Astrocyte of the spinal cord (primary cell): Measurements from ENCODE around the gene TNFSF13.

ENCODE experiments used
- DNase-seq: peaks from one replicate; pipeline ENCODE4 v3.0.0; 2011; ENCODE audit warnings: low read depth, low spot score
- H3K4me3 ChIP-seq: 2 replicates; pipeline ENCODE4 v1.5.1; 2011; ENCODE audit warnings: low read depth, mild to moderate bottlenecking, low read length, moderate library complexity
- in situ Hi-C: cut with HindIII; loops from 2 replicates; pipeline ENCODE4 v1.10.0; 2017; ENCODE audit warnings: low sequenced_read_pairs
- TF ChIP-seq, protein P1 (sequence below): IDR thresholded peaks from 2 replicates; pipeline ENCODE4 v1.5.1; 2012; ENCODE audit warnings: low read depth, mild to moderate bottlenecking, low read length, inconsistent platforms

The TNFSF13 gene

DNA sequence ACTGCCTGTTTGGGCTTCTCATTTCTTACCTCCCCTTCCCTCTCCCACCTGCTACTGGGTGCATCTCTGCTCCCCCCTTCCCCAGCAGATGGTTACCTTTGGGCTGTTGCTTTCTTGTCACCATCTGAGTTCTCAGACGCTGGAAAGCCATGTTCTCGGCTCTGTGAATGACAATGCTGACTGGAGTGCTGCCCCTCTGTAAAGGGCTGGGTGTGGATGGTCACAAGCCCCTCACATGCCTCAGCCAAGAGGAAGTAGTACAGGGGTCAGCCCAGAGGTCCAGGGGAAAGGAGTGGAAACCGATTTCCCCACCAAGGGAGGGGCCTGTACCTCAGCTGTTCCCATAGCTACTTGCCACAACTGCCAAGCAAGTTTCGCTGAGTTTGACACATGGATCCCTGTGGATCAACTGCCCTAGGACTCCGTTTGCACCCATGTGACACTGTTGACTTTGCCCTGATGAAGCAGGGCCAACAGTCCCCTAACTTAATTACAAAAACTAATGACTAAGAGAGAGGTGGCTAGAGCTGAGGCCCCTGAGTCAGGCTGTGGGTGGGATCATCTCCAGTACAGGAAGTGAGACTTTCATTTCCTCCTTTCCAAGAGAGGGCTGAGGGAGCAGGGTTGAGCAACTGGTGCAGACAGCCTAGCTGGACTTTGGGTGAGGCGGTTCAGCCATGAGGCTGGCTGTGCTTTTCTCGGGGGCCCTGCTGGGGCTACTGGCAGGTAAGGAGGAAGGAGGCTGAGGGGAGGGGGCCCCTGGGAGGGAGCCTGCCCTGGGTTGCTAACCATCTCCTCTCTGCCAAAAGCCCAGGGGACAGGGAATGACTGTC lies 20.7 kb downstream of the TNFSF13 start, which contains the start of gene CD68:
CD68 (plus strand) TSS at position 638 of the 833 bp plus-strand sequence; CDS start at position 678, 40 bp downstream.
- in situ Hi-C loops = no loop called here
- no peak within 1 kb of the TSS for H3K4me3 ChIP-seq
- TF ChIP-seq, protein P1, sequence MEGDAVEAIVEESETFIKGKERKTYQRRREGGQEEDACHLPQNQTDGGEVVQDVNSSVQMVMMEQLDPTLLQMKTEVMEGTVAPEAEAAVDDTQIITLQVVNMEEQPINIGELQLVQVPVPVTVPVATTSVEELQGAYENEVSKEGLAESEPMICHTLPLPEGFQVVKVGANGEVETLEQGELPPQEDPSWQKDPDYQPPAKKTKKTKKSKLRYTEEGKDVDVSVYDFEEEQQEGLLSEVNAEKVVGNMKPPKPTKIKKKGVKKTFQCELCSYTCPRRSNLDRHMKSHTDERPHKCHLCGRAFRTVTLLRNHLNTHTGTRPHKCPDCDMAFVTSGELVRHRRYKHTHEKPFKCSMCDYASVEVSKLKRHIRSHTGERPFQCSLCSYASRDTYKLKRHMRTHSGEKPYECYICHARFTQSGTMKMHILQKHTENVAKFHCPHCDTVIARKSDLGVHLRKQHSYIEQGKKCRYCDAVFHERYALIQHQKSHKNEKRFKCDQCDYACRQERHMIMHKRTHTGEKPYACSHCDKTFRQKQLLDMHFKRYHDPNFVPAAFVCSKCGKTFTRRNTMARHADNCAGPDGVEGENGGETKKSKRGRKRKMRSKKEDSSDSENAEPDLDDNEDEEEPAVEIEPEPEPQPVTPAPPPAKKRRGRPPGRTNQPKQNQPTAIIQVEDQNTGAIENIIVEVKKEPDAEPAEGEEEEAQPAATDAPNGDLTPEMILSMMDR = no peak
- DNase-seq = peak; percentile 82

DNA sequence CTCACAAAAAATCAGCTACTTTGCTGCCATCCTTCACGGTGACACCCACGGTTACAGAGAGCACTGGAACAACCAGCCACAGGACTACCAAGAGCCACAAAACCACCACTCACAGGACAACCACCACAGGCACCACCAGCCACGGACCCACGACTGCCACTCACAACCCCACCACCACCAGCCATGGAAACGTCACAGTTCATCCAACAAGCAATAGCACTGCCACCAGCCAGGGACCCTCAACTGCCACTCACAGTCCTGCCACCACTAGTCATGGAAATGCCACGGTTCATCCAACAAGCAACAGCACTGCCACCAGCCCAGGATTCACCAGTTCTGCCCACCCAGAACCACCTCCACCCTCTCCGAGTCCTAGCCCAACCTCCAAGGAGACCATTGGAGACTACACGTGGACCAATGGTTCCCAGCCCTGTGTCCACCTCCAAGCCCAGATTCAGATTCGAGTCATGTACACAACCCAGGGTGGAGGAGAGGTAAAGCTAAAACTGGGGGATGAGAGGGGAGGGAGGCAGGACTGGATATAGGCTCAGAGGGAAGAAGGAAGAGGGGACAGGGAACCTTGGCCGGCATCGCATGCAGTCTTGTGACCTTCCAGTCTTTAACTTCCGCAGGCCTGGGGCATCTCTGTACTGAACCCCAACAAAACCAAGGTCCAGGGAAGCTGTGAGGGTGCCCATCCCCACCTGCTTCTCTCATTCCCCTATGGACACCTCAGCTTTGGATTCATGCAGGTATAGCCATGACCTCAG lies 21.5 kb downstream of the TNFSF13 start:
- in situ Hi-C loops = no loop called here
- no peak for DNase-seq
- TF ChIP-seq, protein P1 = no peak
- no peak overlapping the region for H3K4me3 ChIP-seq

DNA sequence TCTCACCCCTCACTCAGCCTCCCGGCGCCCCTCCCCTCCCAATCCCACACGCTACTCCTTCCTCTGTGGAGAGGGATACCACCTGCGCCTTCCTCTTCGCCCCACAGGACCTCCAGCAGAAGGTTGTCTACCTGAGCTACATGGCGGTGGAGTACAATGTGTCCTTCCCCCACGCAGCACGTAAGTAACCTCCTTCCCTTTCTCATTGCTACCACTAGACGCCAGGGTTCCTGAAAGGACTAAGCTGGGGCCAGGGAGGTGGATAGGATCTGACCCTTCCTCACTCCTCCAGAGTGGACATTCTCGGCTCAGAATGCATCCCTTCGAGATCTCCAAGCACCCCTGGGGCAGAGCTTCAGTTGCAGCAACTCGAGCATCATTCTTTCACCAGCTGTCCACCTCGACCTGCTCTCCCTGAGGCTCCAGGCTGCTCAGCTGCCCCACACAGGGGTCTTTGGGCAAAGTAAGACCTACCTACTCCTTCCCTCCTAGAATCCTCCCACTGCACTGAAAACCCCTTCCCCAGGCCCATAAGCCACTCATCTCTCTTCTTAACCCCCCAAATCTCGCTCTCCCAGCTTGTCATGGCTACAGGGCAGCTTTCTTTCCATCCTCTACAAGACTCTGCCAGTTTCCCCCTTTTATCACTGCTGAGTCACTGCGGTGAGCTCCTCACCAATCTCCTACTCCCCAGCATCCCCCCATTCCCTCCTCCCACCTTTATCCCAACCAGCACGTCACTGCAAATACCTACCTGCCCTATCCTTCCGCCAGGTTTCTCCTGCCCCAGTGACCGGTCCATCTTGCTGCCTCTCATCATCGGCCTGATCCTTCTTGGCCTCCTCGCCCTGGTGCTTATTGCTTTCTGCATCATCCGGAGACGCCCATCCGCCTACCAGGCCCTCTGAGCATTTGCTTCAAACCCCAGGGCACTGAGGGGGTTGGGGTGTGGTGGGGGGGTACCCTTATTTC lies 22.3 kb downstream of the TNFSF13 start:
- TF ChIP-seq, protein P1 = no peak
- no peak for DNase-seq
- H3K4me3 ChIP-seq = no peak overlapping the region
- in situ Hi-C loops = no loop called here

DNA sequence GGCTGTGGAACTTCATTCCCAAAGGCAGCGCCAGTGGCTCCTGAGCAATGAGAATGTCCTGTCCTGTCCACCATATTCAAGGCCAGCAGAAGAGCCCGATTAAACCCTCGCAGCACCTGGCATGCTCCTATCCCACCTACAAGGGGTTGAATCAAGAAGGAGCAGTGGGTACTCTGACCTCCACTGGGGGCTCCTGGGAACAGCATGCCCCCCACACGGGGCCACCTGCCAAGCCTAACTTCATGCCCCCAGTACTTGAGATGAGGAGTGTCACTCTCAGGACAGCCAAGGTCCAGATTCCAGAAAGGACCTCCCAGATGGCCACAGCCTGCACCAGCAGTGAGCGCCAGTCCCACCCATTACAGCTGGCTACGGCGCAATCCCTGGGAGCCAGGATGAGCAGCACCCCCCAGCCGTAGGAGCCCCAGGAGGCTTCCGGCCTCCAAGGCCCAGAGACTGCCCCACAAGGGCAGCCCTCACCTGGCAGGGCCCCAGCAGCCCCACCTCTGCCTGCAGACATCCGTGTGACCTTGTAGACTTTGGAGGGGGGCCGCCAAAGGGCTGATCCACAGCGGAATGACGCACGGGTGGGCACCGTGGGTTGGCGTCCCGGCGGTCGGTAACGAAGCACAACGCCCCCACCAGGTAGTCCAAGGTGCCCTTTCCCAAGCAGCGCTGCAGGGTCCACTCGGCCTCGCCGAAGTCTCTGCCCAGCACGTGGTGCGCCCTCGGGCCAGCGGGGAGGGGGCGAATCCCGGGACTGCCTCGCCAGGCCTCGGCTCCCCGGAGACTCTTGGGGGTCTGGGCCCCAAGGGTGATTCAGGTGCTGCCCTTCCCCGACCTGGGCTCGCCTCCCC lies 24.1 kb downstream of the TNFSF13 start:
- DNase-seq = no peak
- TF ChIP-seq, protein P1 = no peak
- in situ Hi-C loops = no loop called here
- H3K4me3 ChIP-seq = peak overlapping the region; percentile 83

DNA sequence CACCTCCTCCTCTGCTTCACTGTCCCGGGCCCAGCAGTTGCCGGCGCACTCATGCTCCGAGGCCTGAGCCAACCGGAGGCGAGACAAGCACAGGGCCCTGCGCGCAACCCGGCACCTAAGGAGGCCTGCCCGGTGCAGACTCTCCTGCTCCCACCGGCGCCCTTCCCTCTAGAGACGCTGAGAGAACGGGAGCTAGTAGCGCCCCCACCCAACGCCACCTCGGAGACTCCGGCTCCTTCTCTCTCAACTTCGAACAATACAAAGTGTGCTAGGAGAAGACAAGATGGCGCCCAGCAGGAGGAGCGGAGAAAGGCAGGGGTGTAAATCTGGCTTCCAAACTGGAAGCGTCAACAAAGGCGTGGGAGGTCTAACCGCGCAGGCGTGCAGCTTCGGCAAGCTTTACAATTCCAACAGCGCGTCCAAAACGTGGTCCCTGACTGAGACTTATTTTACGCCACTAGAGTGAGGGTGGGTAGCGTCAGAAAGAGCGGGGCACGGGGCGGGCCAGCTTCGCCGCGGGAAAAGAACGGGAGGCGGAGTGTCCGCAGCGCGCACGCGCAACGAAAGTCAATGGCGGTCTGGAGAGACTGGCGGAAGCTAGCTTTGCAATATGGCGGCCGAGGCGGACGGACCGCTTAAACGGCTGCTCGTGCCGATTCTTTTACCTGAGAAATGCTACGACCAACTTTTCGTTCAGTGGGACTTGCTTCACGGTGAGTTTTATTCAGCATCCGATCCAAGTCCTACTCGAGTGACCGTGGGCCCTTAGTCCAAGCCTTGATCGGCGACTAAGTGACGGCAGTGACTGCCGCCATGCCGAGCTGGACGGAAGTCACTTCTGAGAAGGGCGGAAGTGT lies 24.9 kb downstream of the TNFSF13 start, which contains the start of gene MPDU1:
MPDU1 (plus strand) TSS at position 600 of the 857 bp plus-strand sequence; CDS start at position 611, 11 bp downstream.
- H3K4me3 ChIP-seq = peak within 1 kb of the TSS; percentile 83
- in situ Hi-C loops = no loop called here
- TF ChIP-seq, protein P1 = no peak
- peak; percentile 98 for DNase-seq
